ENCODE data around the gene TMEM37. TPM values are rescaled to one million over a fixed set of nuclear protein-coding genes. Genes with fewer than 3 reads are reported as not detected.

The TMEM37 gene
- total and polyA plus RNA-seq, 2 of the 13 experiments (the other 11 are each of a cell fraction or from before 2014, with no cell fraction given): 37.7 to 115 TPM

- TF ChIP-seq ETS1 (CRISPR knock-in tag; IDR thresholded peaks at IDR 0.05) (0 out of 2 replicates have a peak, but pooled peaks have one; percentile 87), ZNF207 (IDR thresholded peaks at IDR 0.05; ENCODE audit: borderline replicate concordance) (no peak), ZBTB44 (CRISPR knock-in tag; IDR thresholded peaks at IDR 0.05) (no peak), ZNF230 (CRISPR knock-in tag; IDR thresholded peaks at IDR 0.05) (peak; percentile 91; the same call in 1 of the 2 replicates), MTA3 (CRISPR knock-in tag; IDR thresholded peaks at IDR 0.05) (no peak), HCFC1 (IDR thresholded peaks at IDR 0.05; ENCODE audit: low read depth, low read length) (no peak), KAT7 (CRISPR knock-in tag; IDR thresholded peaks at IDR 0.05; ENCODE audit: borderline replicate concordance) (peak; percentile 68), SP140L (CRISPR knock-in tag; IDR thresholded peaks at IDR 0.05; ENCODE audit: borderline replicate concordance) (0 out of 2 replicates have a peak, but pooled peaks have one; percentile 27), PREB (CRISPR knock-in tag; IDR thresholded peaks at IDR 0.05) (no peak), ZBTB7A (CRISPR knock-in tag; IDR thresholded peaks at IDR 0.05) (no peak), CC2D1A (CRISPR knock-in tag; IDR thresholded peaks at IDR 0.05) (no peak), ZNF101 (CRISPR knock-in tag; IDR thresholded peaks at IDR 0.05; ENCODE audit: borderline replicate concordance, low read depth) (peak; percentile 89; the same call in 1 of the 2 replicates), SMAD1 (CRISPR knock-in tag; IDR thresholded peaks at IDR 0.05; ENCODE audit: borderline replicate concordance, low read depth) (no peak), REL (CRISPR knock-in tag; conservative IDR thresholded peaks at IDR 0.05) (peak; percentile 79; the same call in 1 of the 2 replicates), KLF11 (CRISPR knock-in tag; IDR thresholded peaks at IDR 0.05) (no peak), TRAFD1 (CRISPR knock-in tag; IDR thresholded peaks at IDR 0.05; ENCODE audit: borderline replicate concordance) (0 out of 2 replicates have a peak, but pooled peaks have one; percentile 17), ZBTB33 (CRISPR knock-in tag; IDR thresholded peaks at IDR 0.05) (0 out of 2 replicates have a peak, but pooled peaks have one; percentile 25), ZNF883 (CRISPR knock-in tag; IDR thresholded peaks at IDR 0.05; ENCODE audit: not compliant biosample characterization) (peak; percentile 59), ZNF674 (CRISPR knock-in tag; IDR thresholded peaks at IDR 0.05; ENCODE audit: low read depth) (0 out of 2 replicates have a peak, but pooled peaks have one; percentile 17), ZNF44 (CRISPR knock-in tag; IDR thresholded peaks at IDR 0.05) (0 out of 2 replicates have a peak, but pooled peaks have one; percentile 38), ZNF891 (CRISPR knock-in tag; IDR thresholded peaks at IDR 0.05) (no peak), POLR2A (IDR thresholded peaks at IDR 0.05; ENCODE audit: insufficient read depth in 1 of 2, low read depth in 2 of 2, low read length in 2 of 2) (peak in 1 of 2 experiments; percentile 79; a peak in 1 of 4 replicates)
These were observed at the start of gene TMEM37 (continued) for GRCh38 chr2:119431155-119431975.

Measured in HepG2 (cell line).